ENCODE measurements around the gene HPN.

GRCh38 chr19:35031072-35031881 lies 10.2 kb upstream of the HPN start:
- no peak for TF ChIP-seq MYC (IDR thresholded peaks at IDR 0.05; ENCODE audit: low read depth, low read length)
- no peak for TF ChIP-seq POLR2A (IDR thresholded peaks at IDR 0.05; ENCODE audit: low read depth, low read length)
- no peak for TF ChIP-seq MAX (IDR thresholded peaks at IDR 0.05; ENCODE audit: insufficient read depth, insufficient read length)
- no peak for TF ChIP-seq CTCF (IDR thresholded peaks at IDR 0.05; ENCODE audit: extremely low read depth in 1 of 2, insufficient read depth in 1 of 2, low read depth in 1 of 2, low read length in 2 of 2)
- TF ChIP-seq EZH2 (IDR thresholded peaks at IDR 0.05; ENCODE audit: borderline replicate concordance, low read depth, low read length, severe bottlenecking): no peak
- no peak for TF ChIP-seq POLR2AphosphoS5 (IDR thresholded peaks at IDR 0.05; ENCODE audit: insufficient read depth, low read depth, low read length)
- no peak for TF ChIP-seq FOS (IDR thresholded peaks at IDR 0.05; ENCODE audit: borderline replicate concordance, insufficient read depth, low read length)
- no peak for TF ChIP-seq JUN (IDR thresholded peaks at IDR 0.05; ENCODE audit: borderline replicate concordance, insufficient read depth, insufficient read length, low read depth)
- TF ChIP-seq GATA2 (IDR thresholded peaks at IDR 0.05; ENCODE audit: insufficient read depth, insufficient read length, low read depth, low read length): no peak
